ENCODE measurements around the gene TIMM50. TPM values are rescaled to one million over a fixed set of nuclear protein-coding genes. Genes with fewer than 3 reads are reported as not detected.

Gene TIMM50
- total and polyA plus RNA-seq, 2 of the 13 experiments (the other 11 are each of a cell fraction or from before 2014, with no cell fraction given) = 91.1 to 92.5 TPM

DNA sequence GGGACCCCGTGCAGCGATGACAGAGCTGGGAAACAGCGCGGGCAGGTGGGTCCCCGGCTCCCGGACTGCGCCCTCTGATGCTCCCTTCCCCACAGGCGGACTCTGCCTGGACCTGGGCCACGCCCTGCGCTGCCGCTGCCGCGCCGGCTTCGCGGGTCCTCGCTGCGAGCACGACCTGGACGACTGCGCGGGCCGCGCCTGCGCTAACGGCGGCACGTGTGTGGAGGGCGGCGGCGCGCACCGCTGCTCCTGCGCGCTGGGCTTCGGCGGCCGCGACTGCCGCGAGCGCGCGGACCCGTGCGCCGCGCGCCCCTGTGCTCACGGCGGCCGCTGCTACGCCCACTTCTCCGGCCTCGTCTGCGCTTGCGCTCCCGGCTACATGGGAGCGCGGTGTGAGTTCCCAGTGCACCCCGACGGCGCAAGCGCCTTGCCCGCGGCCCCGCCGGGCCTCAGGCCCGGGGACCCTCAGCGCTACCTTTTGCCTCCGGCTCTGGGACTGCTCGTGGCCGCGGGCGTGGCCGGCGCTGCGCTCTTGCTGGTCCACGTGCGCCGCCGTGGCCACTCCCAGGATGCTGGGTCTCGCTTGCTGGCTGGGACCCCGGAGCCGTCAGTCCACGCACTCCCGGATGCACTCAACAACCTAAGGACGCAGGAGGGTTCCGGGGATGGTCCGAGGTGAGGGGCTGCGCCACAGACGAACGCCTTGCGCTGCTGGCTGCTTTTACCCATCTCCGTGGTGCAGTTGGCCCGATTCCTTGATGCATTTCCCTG, 26.5 kb downstream of the TIMM50 start (continued):
- TF ChIP-seq, protein P1, sequence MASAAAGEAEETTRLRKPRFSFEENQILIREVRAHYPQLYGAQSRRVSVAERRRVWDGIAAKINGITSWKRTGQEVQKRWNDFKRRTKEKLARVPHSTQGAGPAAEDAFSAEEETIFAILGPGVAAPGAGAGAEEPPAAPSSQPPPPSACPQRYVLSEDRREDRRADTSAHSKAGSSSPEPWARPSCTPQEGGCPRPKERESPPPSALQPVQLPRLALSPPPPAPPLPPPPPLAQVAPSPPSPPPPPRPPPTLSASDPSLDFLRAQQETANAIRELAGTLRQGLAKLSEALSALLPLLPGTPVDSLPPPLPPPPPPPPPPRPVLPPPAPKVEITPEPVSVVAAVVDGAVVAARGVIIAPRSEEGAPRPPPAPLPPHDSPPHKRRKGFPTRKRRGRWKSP (CRISPR knock-in tag; IDR thresholded peaks at IDR 0.05) = peak; percentile 98
- TF ChIP-seq ISL2 (CRISPR knock-in tag; IDR thresholded peaks at IDR 0.05) (peak; percentile 66), ZBTB42 (CRISPR knock-in tag; IDR thresholded peaks at IDR 0.05) (no peak), ZNF496 (CRISPR knock-in tag; IDR thresholded peaks at IDR 0.05; ENCODE audit: insufficient replicate concordance) (peak; percentile 50), HHEX (CRISPR knock-in tag; IDR thresholded peaks at IDR 0.05) (no peak), ZBTB7B (CRISPR knock-in tag; IDR thresholded peaks at IDR 0.05) (peak; percentile 37; the same call in 1 of the 2 replicates), ZNF75D (CRISPR knock-in tag; IDR thresholded peaks at IDR 0.05; ENCODE audit: borderline replicate concordance) (no peak), KLF11 (CRISPR knock-in tag; IDR thresholded peaks at IDR 0.05) (no peak), ATF1 (CRISPR knock-in tag; IDR thresholded peaks at IDR 0.05) (no peak), SOX13 (IDR thresholded peaks at IDR 0.05) (no peak), SOX13 (CRISPR knock-in tag; conservative IDR thresholded peaks at IDR 0.05 in 1 of 2, IDR thresholded peaks at IDR 0.05 in 1 of 2) (no peak; a peak in 1 of 4 replicates), THYN1 (CRISPR knock-in tag; IDR thresholded peaks at IDR 0.05; ENCODE audit: borderline replicate concordance, low read depth) (no peak), NKX3-1 (CRISPR knock-in tag; IDR thresholded peaks at IDR 0.05) (peak; percentile 94), NFIC (IDR thresholded peaks at IDR 0.05; ENCODE audit: low read length) (no peak), RBM39 (IDR thresholded peaks at IDR 0.05; ENCODE audit: low read depth, low read length, poor library complexity, severe bottlenecking) (no peak), RARG (CRISPR knock-in tag; IDR thresholded peaks at IDR 0.05; ENCODE audit: low read depth) (no peak)
- TF ChIP-seq, protein P2, sequence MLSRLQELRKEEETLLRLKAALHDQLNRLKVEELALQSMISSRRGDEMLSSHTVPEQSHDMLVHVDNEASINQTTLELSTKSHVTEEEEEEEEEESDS (CRISPR knock-in tag; IDR thresholded peaks at IDR 0.05; ENCODE audit: borderline replicate concordance) = peak; percentile 79; the same call in 1 of the 2 replicates
- TF ChIP-seq, protein P3, sequence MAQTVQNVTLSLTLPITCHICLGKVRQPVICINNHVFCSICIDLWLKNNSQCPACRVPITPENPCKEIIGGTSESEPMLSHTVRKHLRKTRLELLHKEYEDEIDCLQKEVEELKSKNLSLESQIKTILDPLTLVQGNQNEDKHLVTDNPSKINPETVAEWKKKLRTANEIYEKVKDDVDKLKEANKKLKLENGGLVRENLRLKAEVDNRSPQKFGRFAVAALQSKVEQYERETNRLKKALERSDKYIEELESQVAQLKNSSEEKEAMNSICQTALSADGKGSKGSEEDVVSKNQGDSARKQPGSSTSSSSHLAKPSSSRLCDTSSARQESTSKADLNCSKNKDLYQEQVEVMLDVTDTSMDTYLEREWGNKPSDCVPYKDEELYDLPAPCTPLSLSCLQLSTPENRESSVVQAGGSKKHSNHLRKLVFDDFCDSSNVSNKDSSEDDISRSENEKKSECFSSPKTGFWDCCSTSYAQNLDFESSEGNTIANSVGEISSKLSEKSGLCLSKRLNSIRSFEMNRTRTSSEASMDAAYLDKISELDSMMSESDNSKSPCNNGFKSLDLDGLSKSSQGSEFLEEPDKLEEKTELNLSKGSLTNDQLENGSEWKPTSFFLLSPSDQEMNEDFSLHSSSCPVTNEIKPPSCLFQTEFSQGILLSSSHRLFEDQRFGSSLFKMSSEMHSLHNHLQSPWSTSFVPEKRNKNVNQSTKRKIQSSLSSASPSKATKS (CRISPR knock-in tag; IDR thresholded peaks at IDR 0.05) = no peak; the same call in 1 of the 2 replicates
- TF ChIP-seq, protein P4, sequence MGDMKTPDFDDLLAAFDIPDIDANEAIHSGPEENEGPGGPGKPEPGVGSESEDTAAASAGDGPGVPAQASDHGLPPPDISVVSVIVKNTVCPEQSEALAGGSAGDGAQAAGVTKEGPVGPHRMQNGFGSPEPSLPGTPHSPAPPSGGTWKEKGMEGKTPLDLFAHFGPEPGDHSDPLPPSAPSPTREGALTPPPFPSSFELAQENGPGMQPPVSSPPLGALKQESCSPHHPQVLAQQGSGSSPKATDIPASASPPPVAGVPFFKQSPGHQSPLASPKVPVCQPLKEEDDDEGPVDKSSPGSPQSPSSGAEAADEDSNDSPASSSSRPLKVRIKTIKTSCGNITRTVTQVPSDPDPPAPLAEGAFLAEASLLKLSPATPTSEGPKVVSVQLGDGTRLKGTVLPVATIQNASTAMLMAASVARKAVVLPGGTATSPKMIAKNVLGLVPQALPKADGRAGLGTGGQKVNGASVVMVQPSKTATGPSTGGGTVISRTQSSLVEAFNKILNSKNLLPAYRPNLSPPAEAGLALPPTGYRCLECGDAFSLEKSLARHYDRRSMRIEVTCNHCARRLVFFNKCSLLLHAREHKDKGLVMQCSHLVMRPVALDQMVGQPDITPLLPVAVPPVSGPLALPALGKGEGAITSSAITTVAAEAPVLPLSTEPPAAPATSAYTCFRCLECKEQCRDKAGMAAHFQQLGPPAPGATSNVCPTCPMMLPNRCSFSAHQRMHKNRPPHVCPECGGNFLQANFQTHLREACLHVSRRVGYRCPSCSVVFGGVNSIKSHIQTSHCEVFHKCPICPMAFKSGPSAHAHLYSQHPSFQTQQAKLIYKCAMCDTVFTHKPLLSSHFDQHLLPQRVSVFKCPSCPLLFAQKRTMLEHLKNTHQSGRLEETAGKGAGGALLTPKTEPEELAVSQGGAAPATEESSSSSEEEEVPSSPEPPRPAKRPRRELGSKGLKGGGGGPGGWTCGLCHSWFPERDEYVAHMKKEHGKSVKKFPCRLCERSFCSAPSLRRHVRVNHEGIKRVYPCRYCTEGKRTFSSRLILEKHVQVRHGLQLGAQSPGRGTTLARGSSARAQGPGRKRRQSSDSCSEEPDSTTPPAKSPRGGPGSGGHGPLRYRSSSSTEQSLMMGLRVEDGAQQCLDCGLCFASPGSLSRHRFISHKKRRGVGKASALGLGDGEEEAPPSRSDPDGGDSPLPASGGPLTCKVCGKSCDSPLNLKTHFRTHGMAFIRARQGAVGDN (CRISPR knock-in tag; IDR thresholded peaks at IDR 0.05) = peak; percentile 96
- TF ChIP-seq, protein P5, sequence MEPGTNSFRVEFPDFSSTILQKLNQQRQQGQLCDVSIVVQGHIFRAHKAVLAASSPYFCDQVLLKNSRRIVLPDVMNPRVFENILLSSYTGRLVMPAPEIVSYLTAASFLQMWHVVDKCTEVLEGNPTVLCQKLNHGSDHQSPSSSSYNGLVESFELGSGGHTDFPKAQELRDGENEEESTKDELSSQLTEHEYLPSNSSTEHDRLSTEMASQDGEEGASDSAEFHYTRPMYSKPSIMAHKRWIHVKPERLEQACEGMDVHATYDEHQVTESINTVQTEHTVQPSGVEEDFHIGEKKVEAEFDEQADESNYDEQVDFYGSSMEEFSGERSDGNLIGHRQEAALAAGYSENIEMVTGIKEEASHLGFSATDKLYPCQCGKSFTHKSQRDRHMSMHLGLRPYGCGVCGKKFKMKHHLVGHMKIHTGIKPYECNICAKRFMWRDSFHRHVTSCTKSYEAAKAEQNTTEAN (CRISPR knock-in tag; conservative IDR thresholded peaks at IDR 0.05) = peak; percentile 91

Data from HepG2 (cell line).